Adrenal gland (tissue), 12 donors: ENCODE data around the gene DOCK1. TPM values are rescaled to one million over a fixed set of nuclear protein-coding genes. Genes with fewer than 3 reads are reported as not detected.

Experiments
- DNase-seq, 7 donors: peaks; one replicate each; pipeline ENCODE4 v3.0.0-alpha.2; 2019 to 2020
- H3K27ac ChIP-seq, 5 donors: fragments of 200-600 bp; sonication (generic) in 4 of 5; 1 replicate in 3 of 5; 2 replicates in 2 of 5; pipeline versions ENCODE4 v1.5.1 to v1.8.0; 2016 to 2020; ENCODE audit warnings: mild to moderate bottlenecking in 1 of 5
- H3K27me3 ChIP-seq: fragments of 200-600 bp; 2 replicates; pipeline ENCODE4 v1.8.0; 2021
- H3K36me3 ChIP-seq, 2 donors: fragments of 200-600 bp; replicated peaks in 1 of 2; 1 replicate in 1 of 2; 2 replicates in 1 of 2; pipeline versions ENCODE4 v1.5.1 to v1.8.0; 2018 to 2022
- H3K4me1 ChIP-seq, 2 donors: fragments of 200-600 bp; replicated peaks in 1 of 2; 1 replicate in 1 of 2; 2 replicates in 1 of 2; pipeline versions ENCODE4 v1.5.1 to v1.8.0; 2018 to 2021
- H3K4me3 ChIP-seq, 4 donors: fragments of 200-600 bp; sonication (generic) in 3 of 4; one replicate each; pipeline ENCODE4 v1.5.1; 2016 to 2018
- H3K9me3 ChIP-seq, 3 donors: fragments of 200-600 bp; sonication (generic) in 1 of 3; replicated peaks in 1 of 3; 1 replicate in 2 of 3; 2 replicates in 1 of 3; pipeline versions ENCODE4 v1.5.1 to v1.8.0; 2016 to 2021
- POLR2A ChIP-seq, 2 donors: fragments of 450-650 bp; IDR thresholded peaks; one replicate each; pipeline ENCODE4 v1.6.1; 2017; ENCODE audit warnings: antibody characterized with exemption in 2 of 2, mild to moderate bottlenecking in 2 of 2, moderate library complexity in 1 of 2
- WGBS, 4 donors: extraction: QIAGEN DNeasy Blood & Tissue Kit in 2 of 4; methylation state at CpG; one replicate each; pipeline versions ENCODE4 v1.1.5 to v1.1.7; 2013 to 2017; 5-methylcytosine and 5-hydroxymethylcytosine counted together
- intact Hi-C, 2 donors: fragments of 100-400 bp; cut with DNase I; formaldehyde crosslinking; loops; one replicate each; pipeline versions ENCODE4 v1.14.1 to v1.15.0; 2022 to 2023
- polyA plus RNA-seq, 3 donors: library from polyadenylated mRNA; stranded (reverse); fragments of 200-250 nt in 2 of 3; fragments of 350-450 nt in 1 of 3; fragmentation: Illumina TruSeq in 1 of 3; extraction: RNeasy Lipid Tissue Mini Kit (QIAGEN cat#74804) in 1 of 3; gene quantifications; one replicate each; pipeline ENCODE4 v1.2.3, GENCODE V29; 2013 to 2014
- total RNA-seq, 9 donors: library from RNA; depleted of rRNA in 4 of 9; stranded (reverse); fragments of >200 nt in 4 of 9; fragments of 120-200 nt in 1 of 9; fragmentation: NEBNext Ultra II Directional in 1 of 9; extraction: Animal tissue kit (Norgen Biotek cat#: 25700) in 1 of 9; gene quantifications; one replicate each; pipeline versions ENCODE4 v1.1.0 to v1.2.4, GENCODE V29; 2013 to 2023
- TF ChIP-seq, protein P1 (sequence below), 6 experiments: fragments of 450-650 bp in 4 of 6; fragments of 200-600 bp in 2 of 6; sonication (generic) in 1 of 6; IDR thresholded peaks; 1 replicate in 5 of 6; 2 replicates in 1 of 6; pipeline versions ENCODE4 v1.5.1 to v1.8.0; 2016 to 2021; ENCODE audit warnings: antibody characterized with exemption in 6 of 6, mild to moderate bottlenecking in 2 of 6, moderate library complexity in 1 of 6
- donor health status: healthy with polysubstance abuse.
- donor health status: Bipolar disorder and iron deficiency.
- donor health status: DM: yes; HTN: yes; CAD: no.
- donor health status: DM: no; HTN: no; CAD: no.
- donor health status: DM: no; HTN: no; CAD: no.
- donor health status: DM: yes; HTN: yes; CAD: no.

DOCK1 gene
- total and polyA plus RNA-seq, 12 donors, result 8.1 to 30.4 (median 21.6) TPM

DNA sequence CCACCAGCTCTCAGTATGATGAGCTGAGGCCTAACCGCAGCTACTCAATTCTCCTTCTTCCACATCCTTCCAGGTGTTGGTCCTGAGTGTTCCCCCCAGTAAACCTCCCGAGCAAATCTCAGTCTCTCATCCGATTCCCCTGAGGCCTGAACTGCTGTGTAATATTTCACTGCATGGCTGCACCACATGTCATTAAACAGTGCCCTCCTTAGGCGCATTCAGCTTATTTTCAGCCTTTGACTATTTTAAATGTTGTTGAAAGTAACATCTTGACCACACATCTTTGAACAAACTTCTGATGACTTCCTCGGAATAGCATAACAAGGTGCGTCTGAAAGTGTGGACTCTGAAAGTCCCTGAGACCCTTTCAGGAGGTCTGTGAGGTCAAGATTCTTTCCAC is 581.1 kb downstream of the DOCK1 start:
- Histone ChIP-seq H3K9me3 (no peaks in the 10 kb centered on the region), H3K4me1 (no peaks in the 10 kb centered on the region), H3K27ac (no peak overlapping the region), H3K27me3 (no peaks in the 10 kb centered on the region), H3K4me3 (no peak overlapping the region), H3K36me3 (no peaks in the 10 kb centered on the region)
- no peak for TF ChIP-seq POLR2A (IDR thresholded peaks at IDR 0.05)
- TF ChIP-seq, protein P1, sequence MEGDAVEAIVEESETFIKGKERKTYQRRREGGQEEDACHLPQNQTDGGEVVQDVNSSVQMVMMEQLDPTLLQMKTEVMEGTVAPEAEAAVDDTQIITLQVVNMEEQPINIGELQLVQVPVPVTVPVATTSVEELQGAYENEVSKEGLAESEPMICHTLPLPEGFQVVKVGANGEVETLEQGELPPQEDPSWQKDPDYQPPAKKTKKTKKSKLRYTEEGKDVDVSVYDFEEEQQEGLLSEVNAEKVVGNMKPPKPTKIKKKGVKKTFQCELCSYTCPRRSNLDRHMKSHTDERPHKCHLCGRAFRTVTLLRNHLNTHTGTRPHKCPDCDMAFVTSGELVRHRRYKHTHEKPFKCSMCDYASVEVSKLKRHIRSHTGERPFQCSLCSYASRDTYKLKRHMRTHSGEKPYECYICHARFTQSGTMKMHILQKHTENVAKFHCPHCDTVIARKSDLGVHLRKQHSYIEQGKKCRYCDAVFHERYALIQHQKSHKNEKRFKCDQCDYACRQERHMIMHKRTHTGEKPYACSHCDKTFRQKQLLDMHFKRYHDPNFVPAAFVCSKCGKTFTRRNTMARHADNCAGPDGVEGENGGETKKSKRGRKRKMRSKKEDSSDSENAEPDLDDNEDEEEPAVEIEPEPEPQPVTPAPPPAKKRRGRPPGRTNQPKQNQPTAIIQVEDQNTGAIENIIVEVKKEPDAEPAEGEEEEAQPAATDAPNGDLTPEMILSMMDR (IDR thresholded peaks at IDR 0.05), result no peak
- intact Hi-C loops, result no loop called here
- DNase-seq, result no peak
- WGBS, 4 donors, result 76 to 84% (median 81%) methylated on average over 6 of the region's 6 CpGs

- TF ChIP-seq POLR2A (IDR thresholded peaks at IDR 0.05), result no peak
- TF ChIP-seq, protein P1 (IDR thresholded peaks at IDR 0.05), result no peak
- no peaks in the 10 kb centered on the region for H3K9me3 ChIP-seq
- H3K27ac ChIP-seq, result no peak overlapping the region
- no peaks in the 10 kb centered on the region for H3K27me3 ChIP-seq
- 56 to 68% (median 63%) methylated on average over 8 of the region's 8 CpGs for WGBS, 4 donors
- H3K4me1 ChIP-seq, result no peaks in the 10 kb centered on the region
- H3K4me3 ChIP-seq, result no peak overlapping the region
- intact Hi-C loops, result no loop called here
- DNase-seq, result no peak
- no peaks in the 10 kb centered on the region for H3K36me3 ChIP-seq
Measured at GRCh38 chr10:127492607-127493250, 587.5 kb downstream of the DOCK1 start.

GRCh38 chr10:127496035-127496434 is 590.8 kb downstream of the DOCK1 start:
- DNase-seq, result no peak
- H3K4me3 ChIP-seq, result no peak overlapping the region
- H3K4me1 ChIP-seq, result no peaks in the 10 kb centered on the region
- WGBS, 4 donors, result 71 to 76% (median 72%) methylated on average over 13 of the region's 13 CpGs
- no peaks in the 10 kb centered on the region for H3K9me3 ChIP-seq
- H3K27ac ChIP-seq, result no peak overlapping the region
- intact Hi-C loops, result no loop called here
- no peaks in the 10 kb centered on the region for H3K36me3 ChIP-seq
- H3K27me3 ChIP-seq, result no peaks in the 10 kb centered on the region
- no peak for TF ChIP-seq POLR2A (IDR thresholded peaks at IDR 0.05)
- TF ChIP-seq, protein P1 (IDR thresholded peaks at IDR 0.05), result no peak

GRCh38 chr10:127497685-127498084 is 592.5 kb downstream of the DOCK1 start:
- Histone ChIP-seq H3K4me3 (no peak overlapping the region), H3K4me1 (no peaks in the 10 kb centered on the region), H3K27ac (no peak overlapping the region), H3K36me3 (no peaks in the 10 kb centered on the region), H3K27me3 (no peaks in the 10 kb centered on the region), H3K9me3 (no peaks in the 10 kb centered on the region)
- DNase-seq, result no peak
- no peak for TF ChIP-seq POLR2A (IDR thresholded peaks at IDR 0.05)
- TF ChIP-seq, protein P1 (IDR thresholded peaks at IDR 0.05), result no peak
- intact Hi-C loops, result no loop called here
- 79 to 89% (median 82%) methylated on average over 10 of the region's 10 CpGs for WGBS, 4 donors
